Right atrium auricular region (tissue), 2 donors: ENCODE data around the gene HDHD3. TPM values are rescaled to one million over a fixed set of nuclear protein-coding genes. Genes with fewer than 3 reads are reported as not detected.

Experiments
- DNase-seq: peaks from one replicate; pipeline ENCODE4 v3.0.0-alpha.2; 2019; ENCODE audit warnings: low spot score
- H3K27ac ChIP-seq, 2 donors: fragments of 200-600 bp; sonication (generic); 1 replicate in 1 of 2; 2 replicates in 1 of 2; pipeline ENCODE4 v1.5.1; 2016 to 2019
- H3K27me3 ChIP-seq, 2 donors: fragments of 200-600 bp; sonication (generic); one replicate each; pipeline versions ENCODE4 v1.5.1 to v1.6.0; 2017 to 2019
- H3K36me3 ChIP-seq: fragments of 200-600 bp; sonication (generic); one replicate; pipeline ENCODE4 v1.5.1; 2016
- H3K4me1 ChIP-seq, 2 donors: fragments of 200-600 bp; sonication (generic); one replicate each; pipeline versions ENCODE4 v1.5.1 to v1.6.0; 2017 to 2019
- H3K4me3 ChIP-seq, 2 donors: fragments of 200-600 bp; sonication (generic); 1 replicate in 1 of 2; 2 replicates in 1 of 2; pipeline ENCODE4 v1.5.1; 2017 to 2019; ENCODE audit warnings: mild to moderate bottlenecking in 1 of 2, moderate library complexity in 1 of 2
- H3K9me3 ChIP-seq, 2 donors: fragments of 200-600 bp; sonication (generic); one replicate each; pipeline ENCODE4 v1.5.1; 2019
- total RNA-seq, 2 donors: library from RNA; depleted of rRNA; stranded (reverse); fragments of >200 nt; gene quantifications; one replicate each; pipeline ENCODE4 v1.1.0, GENCODE V29; 2016
- TF ChIP-seq, protein P1 (sequence below), 2 donors: fragments of 200-600 bp; sonication (generic); IDR thresholded peaks; one replicate each; pipeline ENCODE4 v1.5.1; 2019; ENCODE audit warnings: antibody characterized with exemption in 2 of 2

HDHD3 gene
- total RNA-seq, 2 donors from 2014 or later = 20.0 to 25.6 TPM

DNA sequence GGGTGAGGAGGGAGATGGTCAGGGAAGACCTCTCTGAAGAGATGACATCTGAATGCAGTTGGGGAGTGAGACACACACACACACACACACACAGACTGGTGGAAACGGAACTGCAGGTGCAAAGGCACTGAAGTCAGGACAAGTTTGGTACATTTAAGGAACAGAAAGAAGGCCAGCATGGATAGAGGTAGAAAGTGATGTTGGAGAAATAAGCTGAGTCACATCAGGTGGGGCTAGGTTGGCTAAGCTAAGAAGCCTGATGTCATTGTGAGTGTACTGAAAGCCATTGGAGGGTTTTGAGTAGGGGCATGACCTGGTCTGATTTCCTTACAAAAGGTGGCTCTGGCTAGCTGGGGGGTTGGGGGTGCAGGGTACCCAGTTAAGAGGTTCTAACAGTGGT, 24.4 kb downstream of the HDHD3 start:
- no peak for DNase-seq
- Histone ChIP-seq H3K27me3 (no peaks in the 10 kb centered on the region), H3K9me3 (no peaks in the 10 kb centered on the region), H3K4me3 (no peak overlapping the region), H3K4me1 (peaks cover 0 to 11% of the 10 kb centered on the region in 2 donors), H3K36me3 (no peaks in the 10 kb centered on the region), H3K27ac (no peak overlapping the region)
- TF ChIP-seq, protein P1, sequence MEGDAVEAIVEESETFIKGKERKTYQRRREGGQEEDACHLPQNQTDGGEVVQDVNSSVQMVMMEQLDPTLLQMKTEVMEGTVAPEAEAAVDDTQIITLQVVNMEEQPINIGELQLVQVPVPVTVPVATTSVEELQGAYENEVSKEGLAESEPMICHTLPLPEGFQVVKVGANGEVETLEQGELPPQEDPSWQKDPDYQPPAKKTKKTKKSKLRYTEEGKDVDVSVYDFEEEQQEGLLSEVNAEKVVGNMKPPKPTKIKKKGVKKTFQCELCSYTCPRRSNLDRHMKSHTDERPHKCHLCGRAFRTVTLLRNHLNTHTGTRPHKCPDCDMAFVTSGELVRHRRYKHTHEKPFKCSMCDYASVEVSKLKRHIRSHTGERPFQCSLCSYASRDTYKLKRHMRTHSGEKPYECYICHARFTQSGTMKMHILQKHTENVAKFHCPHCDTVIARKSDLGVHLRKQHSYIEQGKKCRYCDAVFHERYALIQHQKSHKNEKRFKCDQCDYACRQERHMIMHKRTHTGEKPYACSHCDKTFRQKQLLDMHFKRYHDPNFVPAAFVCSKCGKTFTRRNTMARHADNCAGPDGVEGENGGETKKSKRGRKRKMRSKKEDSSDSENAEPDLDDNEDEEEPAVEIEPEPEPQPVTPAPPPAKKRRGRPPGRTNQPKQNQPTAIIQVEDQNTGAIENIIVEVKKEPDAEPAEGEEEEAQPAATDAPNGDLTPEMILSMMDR (IDR thresholded peaks at IDR 0.05) = no peak

DNA sequence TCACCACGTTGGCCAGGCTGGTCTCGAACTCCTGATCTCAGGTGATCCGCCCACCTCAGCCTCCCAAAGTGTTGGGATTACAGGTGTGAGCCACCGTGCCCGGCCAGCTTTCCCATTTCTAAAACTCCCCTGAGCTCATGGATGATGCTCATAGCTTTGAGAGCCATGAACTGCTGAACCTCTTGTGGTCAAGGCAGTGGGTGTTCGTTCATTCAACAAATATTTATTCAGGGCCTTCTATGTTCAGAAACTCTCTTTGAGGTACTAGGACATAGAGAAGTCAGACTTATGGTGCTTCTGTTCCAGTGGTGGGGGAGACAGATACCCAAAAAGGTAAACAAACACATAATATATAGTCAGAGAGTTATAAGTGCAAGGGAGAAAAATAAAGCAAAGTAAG, 24.8 kb downstream of the HDHD3 start:
- H3K9me3 ChIP-seq = no peaks in the 10 kb centered on the region
- H3K27ac ChIP-seq = no peak overlapping the region
- no peaks in the 10 kb centered on the region for H3K36me3 ChIP-seq
- DNase-seq = no peak
- TF ChIP-seq, protein P1 (IDR thresholded peaks at IDR 0.05) = no peak
- H3K27me3 ChIP-seq = no peaks in the 10 kb centered on the region
- no peak overlapping the region for H3K4me3 ChIP-seq
- H3K4me1 ChIP-seq = peaks cover 0 to 11% of the 10 kb centered on the region in 2 donors

DNA sequence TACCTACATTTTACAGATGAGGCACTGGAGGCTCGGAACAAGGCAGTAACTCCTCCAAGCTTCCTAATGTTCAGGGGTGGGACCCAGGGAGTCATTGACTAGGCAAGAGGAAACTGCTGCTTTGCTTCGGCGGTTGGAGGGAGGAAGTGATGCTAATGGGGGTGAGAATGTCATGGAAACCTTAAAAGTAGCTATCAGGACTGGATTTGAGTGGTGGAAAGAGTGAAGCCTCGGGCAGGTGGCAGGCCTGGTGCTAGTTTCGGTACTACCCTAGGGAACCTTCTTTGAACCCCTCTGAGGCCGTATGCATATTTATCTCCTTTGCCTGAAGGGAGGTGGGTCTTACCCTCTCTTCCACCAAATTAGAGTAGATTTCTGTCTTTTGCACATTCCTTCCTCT, 25.8 kb downstream of the HDHD3 start:
- H3K27ac ChIP-seq = no peak overlapping the region
- TF ChIP-seq, protein P1 (IDR thresholded peaks at IDR 0.05) = no peak
- H3K4me3 ChIP-seq = no peak overlapping the region
- DNase-seq = no peak
- no peaks in the 10 kb centered on the region for H3K27me3 ChIP-seq
- no peaks in the 10 kb centered on the region for H3K9me3 ChIP-seq
- H3K36me3 ChIP-seq = no peaks in the 10 kb centered on the region
- peaks cover 0 to 11% of the 10 kb centered on the region in 2 donors for H3K4me1 ChIP-seq

DNA sequence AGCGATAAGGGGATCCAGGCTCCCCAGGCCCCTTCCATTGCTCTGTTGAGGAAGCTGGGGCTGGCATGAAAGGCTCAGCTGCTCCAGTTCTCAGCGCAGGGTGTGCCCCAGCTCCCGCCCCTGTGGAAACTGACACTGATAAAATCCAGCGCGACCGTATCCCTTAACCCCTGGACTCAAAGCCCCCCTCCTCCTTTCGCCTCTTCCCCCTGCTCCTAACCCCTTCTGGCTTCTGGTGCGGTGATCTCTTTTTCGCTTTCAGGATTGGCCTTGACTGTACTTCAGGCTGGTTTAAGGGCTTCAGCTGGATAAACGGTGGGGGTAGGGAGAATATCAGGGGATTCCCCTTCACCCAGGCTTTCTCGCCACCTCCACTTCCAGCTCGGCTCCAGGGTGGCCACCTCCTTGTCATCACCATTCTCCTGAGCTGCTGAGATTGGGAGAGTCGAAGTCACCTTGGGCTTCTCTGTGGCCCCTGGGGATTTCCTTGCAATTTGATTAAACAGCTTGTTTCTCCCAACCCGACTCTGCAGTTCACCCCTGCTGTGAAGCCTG, 26.6 kb downstream of the HDHD3 start:
- Histone ChIP-seq H3K36me3 (no peaks in the 10 kb centered on the region), H3K27ac (peak overlapping the region in 1 of 2 donors; percentile 8), H3K4me3 (peak overlapping the region; percentile 49 to 59), H3K4me1 (peaks cover 0 to 11% of the 10 kb centered on the region in 2 donors), H3K9me3 (no peaks in the 10 kb centered on the region), H3K27me3 (no peaks in the 10 kb centered on the region)
- TF ChIP-seq, protein P1 (IDR thresholded peaks at IDR 0.05) = no peak
- DNase-seq = no peak

DNA sequence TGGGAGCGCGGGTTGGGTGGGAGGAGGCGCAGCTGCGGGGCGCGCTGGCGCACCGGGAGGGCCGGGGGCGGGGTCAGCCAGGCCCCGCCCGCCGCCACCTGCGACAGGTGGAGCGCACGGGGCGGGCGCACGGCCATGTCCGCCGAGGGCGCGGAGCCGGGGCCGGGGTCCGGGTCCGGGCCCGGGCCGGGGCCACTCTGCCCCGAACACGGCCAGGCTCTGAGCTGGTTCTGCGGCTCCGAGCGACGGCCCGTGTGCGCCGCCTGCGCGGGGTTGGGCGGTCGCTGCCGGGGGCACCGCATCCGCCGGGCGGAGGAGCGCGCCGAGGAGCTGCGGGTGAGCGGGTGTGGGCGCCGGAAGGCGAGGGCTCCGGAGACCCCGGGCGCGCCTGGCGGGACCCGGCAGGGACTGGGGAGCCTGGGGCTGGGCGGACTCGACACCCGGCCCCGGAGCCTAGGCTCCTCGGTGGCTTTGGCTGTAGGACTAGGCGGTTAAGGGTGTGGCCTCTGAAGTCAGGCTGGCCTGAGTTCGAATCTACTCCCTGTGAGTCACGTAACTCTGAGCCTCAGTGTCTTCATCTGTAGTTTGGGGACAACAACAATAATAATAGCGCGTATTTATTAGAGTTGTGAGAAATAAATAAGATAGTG, 27.2 kb downstream of the HDHD3 start, which contains the start of gene BSPRY:
BSPRY (plus strand) TSS at position 97 of the 650 bp plus-strand sequence; CDS start at position 136, 39 bp downstream.
- Histone ChIP-seq H3K36me3 (no peaks in the 10 kb centered on the region), H3K27ac (peak within 1 kb of the TSS in 1 of 2 donors; percentile 8), H3K9me3 (no peaks in the 10 kb centered on the region), H3K4me1 (peaks cover 0 to 11% of the 10 kb centered on the region in 2 donors), H3K27me3 (no peaks in the 10 kb centered on the region), H3K4me3 (peak within 1 kb of the TSS; percentile 49 to 59)
- TF ChIP-seq, protein P1 (IDR thresholded peaks at IDR 0.05) = no peak
- no peak for DNase-seq
